ENCODE data around the gene ANXA3.

DNA sequence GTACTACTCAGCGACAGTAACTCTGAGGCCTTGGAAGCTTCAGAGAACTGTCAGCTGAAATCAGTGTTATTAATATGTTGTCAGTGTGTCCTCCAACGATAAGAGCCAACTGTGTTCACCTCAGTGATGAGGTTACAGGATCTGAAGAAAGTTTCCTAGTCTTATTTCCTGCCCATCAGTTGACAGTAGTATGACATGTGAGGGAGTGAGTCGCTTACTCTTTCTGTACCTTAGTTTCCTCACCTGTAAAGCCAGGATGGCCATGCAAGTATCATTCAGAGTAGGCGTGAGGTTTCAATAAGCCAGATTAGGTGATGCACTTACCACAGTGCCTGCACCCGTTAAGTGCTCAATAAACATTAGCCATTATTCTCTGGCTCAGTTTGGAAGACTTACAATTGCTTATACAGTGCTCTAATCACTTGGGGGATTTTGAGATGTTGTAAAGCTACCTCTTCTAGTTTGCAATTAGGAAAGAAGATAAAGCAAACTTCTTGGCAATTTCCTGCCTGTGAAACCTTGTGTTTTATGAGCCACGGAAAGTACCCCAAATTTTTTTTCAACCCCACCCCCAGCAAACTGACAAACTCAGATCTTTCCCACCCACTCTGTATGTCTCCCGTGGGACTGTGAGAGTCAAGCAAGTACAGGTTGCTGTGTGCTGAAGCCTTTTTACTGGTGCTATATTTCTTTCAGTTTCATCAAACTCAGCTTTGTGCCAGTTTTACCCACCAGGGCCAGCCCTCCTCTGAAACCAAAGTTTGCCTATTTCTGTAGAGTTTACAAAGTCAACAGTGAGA is 62.2 kb downstream of the ANXA3 start:
- TF ChIP-seq, protein P1, sequence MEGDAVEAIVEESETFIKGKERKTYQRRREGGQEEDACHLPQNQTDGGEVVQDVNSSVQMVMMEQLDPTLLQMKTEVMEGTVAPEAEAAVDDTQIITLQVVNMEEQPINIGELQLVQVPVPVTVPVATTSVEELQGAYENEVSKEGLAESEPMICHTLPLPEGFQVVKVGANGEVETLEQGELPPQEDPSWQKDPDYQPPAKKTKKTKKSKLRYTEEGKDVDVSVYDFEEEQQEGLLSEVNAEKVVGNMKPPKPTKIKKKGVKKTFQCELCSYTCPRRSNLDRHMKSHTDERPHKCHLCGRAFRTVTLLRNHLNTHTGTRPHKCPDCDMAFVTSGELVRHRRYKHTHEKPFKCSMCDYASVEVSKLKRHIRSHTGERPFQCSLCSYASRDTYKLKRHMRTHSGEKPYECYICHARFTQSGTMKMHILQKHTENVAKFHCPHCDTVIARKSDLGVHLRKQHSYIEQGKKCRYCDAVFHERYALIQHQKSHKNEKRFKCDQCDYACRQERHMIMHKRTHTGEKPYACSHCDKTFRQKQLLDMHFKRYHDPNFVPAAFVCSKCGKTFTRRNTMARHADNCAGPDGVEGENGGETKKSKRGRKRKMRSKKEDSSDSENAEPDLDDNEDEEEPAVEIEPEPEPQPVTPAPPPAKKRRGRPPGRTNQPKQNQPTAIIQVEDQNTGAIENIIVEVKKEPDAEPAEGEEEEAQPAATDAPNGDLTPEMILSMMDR (IDR thresholded peaks at IDR 0.05): no peak
- TF ChIP-seq POLR2A (IDR thresholded peaks at IDR 0.05): no peak

Measured in esophagus squamous epithelium (tissue), 4 donors.